Natural killer cell (primary cell): ENCODE measurements around the gene PITPNC1. TPM values are rescaled to one million over a fixed set of nuclear protein-coding genes. Genes with fewer than 3 reads are reported as not detected.

ENCODE experiments used
- ATAC-seq, 3 donors: fragments of 150-1000 bp in 2 of 3; fragments of 200-7000 bp in 1 of 3; cut with Tn5 transposase; 1 replicate in 1 of 3; 2 replicates in 2 of 3; pipeline ENCODE4 v1.10.0; 2021; ENCODE audit warnings: mild to moderate bottlenecking in 2 of 3, moderate library complexity in 2 of 3
- DNase-seq, 2 donors: peaks; one replicate each; pipeline versions ENCODE4 v3.0.0 to v3.0.0-alpha.2; 2013 to 2021; ENCODE audit warnings: mixed read lengths in 1 of 2
- H3K27ac ChIP-seq: one replicate; pipeline ENCODE4 v1.5.1; 2013; ENCODE audit warnings: mild to moderate bottlenecking, low read length
- H3K27me3 ChIP-seq: one replicate; pipeline ENCODE4 v1.6.1; 2013; ENCODE audit warnings: low read length; ENCODE audit not compliant: control insufficient read depth, insufficient read depth
- H3K36me3 ChIP-seq: one replicate; pipeline ENCODE4 v1.6.1; 2013; ENCODE audit warnings: low read length; ENCODE audit not compliant: control insufficient read depth, insufficient read depth
- H3K4me1 ChIP-seq: one replicate; pipeline ENCODE4 v1.6.1; 2013; ENCODE audit warnings: low read length; ENCODE audit not compliant: control insufficient read depth, insufficient read depth
- H3K4me3 ChIP-seq: one replicate; pipeline ENCODE4 v1.5.1; 2013; ENCODE audit warnings: low read length
- H3K9me3 ChIP-seq: one replicate; pipeline ENCODE4 v1.6.1; 2013; ENCODE audit warnings: low read length; ENCODE audit not compliant: control insufficient read depth, insufficient read depth
- H3K27ac Mint-ChIP-seq, 2 donors: one replicate each; pipeline ENCODE4 v1.8.0; 2022; ENCODE audit warnings: mild to moderate bottlenecking in 2 of 2, mixed read lengths in 2 of 2, moderate library complexity in 1 of 2
- H3K27me3 Mint-ChIP-seq, 2 donors: one replicate each; pipeline ENCODE4 v1.8.0; 2022; ENCODE audit warnings: low read depth in 2 of 2, mixed read lengths in 2 of 2
- H3K36me3 Mint-ChIP-seq: one replicate; pipeline ENCODE4 v1.8.0; 2022; ENCODE audit warnings: mixed read lengths
- H3K4me1 Mint-ChIP-seq, 2 donors: one replicate each; pipeline ENCODE4 v1.8.0; 2022; ENCODE audit warnings: mixed read lengths in 2 of 2
- H3K4me3 Mint-ChIP-seq: one replicate; pipeline ENCODE4 v1.8.0; 2022; ENCODE audit warnings: mild to moderate bottlenecking, moderate library complexity, mixed read lengths
- H3K9me3 Mint-ChIP-seq, 2 donors: one replicate each; pipeline ENCODE4 v1.8.0; 2022; ENCODE audit warnings: mixed read lengths in 2 of 2
- WGBS: methylation state at CpG from one replicate; pipeline ENCODE4 v1.1.7; 2013; ENCODE audit warnings: missing lambda C conversion rate; ENCODE audit not compliant: insufficient coverage; 5-methylcytosine and 5-hydroxymethylcytosine counted together
- intact Hi-C: fragments of 100-400 bp; cut with micrococcal nuclease; formaldehyde crosslinking; loops from one replicate; pipeline ENCODE4 v1.14.2; 2022
- total RNA-seq, 4 donors: library from RNA; stranded (reverse); fragments of 120-200 nt in 1 of 4; gene quantifications; one replicate each; pipeline versions ENCODE4 v1.2.3 to v1.2.4, GENCODE V29; 2013 to 2022
- TF ChIP-seq, protein P1 (sequence below): fragments of 200-600 bp; IDR thresholded peaks from one replicate; pipeline ENCODE4 v1.8.0; 2022; ENCODE audit warnings: antibody characterized with exemption

The PITPNC1 gene
- total RNA-seq, 3 donors from 2014 or later (not counting 1 experiment from before 2014, with no cell fraction given), result 150 to 185 (median 169) TPM

DNA sequence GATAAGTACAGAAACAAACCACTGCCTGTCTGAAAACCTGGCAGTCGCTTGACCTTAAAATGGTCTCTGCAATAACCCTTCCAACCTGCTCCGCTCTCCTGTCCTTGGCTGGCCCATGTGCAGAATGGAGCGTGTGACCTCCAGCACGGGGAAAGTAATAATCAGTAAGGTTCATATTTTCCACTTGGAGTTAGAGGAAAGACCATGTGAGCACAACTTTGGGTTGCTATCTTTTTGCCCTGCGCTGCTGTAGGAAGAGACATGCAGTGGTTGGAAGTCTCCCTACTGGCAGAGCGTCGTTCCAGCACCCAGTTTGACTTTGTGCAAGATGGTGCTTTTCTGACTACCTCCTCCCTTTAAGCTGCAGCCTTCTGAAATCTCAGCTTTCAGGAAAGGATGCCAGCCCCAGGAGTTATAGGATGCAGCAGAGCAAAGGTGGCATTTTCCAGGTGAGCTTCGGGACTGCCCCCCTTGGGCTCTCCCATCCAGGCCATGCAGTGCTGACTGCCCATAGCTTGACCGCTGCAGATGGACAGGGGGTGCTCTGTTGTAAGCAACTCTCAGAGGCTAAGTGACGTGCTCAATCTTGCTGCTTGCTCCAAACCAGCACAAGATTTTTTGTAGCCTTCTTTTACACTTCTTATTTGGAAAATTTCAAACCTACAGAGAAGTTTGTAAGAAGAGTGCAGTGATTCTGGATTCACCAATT lies 230.0 kb downstream of the PITPNC1 start:
- no peaks in the 10 kb centered on the region for H3K9me3 ChIP-seq
- H3K4me1 ChIP-seq, result peaks cover 6% of the 10 kb centered on the region
- peaks cover 9% of the 10 kb centered on the region for H3K36me3 ChIP-seq
- intact Hi-C loops, result no loop called here
- peaks cover 23 to 24% of the 10 kb centered on the region in 2 donors for H3K4me1 Mint-ChIP-seq
- H3K27ac Mint-ChIP-seq, result peak overlapping the region; percentile 23 to 40
- H3K4me3 Mint-ChIP-seq, result no peak overlapping the region
- no peak for ATAC-seq
- 94% methylated on average over 10 of the region's 10 CpGs for WGBS
- no peaks in the 10 kb centered on the region for H3K9me3 Mint-ChIP-seq
- no peaks in the 10 kb centered on the region for H3K27me3 Mint-ChIP-seq
- H3K27me3 ChIP-seq, result no peaks in the 10 kb centered on the region
- TF ChIP-seq, protein P1, sequence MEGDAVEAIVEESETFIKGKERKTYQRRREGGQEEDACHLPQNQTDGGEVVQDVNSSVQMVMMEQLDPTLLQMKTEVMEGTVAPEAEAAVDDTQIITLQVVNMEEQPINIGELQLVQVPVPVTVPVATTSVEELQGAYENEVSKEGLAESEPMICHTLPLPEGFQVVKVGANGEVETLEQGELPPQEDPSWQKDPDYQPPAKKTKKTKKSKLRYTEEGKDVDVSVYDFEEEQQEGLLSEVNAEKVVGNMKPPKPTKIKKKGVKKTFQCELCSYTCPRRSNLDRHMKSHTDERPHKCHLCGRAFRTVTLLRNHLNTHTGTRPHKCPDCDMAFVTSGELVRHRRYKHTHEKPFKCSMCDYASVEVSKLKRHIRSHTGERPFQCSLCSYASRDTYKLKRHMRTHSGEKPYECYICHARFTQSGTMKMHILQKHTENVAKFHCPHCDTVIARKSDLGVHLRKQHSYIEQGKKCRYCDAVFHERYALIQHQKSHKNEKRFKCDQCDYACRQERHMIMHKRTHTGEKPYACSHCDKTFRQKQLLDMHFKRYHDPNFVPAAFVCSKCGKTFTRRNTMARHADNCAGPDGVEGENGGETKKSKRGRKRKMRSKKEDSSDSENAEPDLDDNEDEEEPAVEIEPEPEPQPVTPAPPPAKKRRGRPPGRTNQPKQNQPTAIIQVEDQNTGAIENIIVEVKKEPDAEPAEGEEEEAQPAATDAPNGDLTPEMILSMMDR, result no peak
- H3K36me3 Mint-ChIP-seq, result no peaks in the 10 kb centered on the region
- no peak overlapping the region for H3K27ac ChIP-seq
- DNase-seq, result no peak
- H3K4me3 ChIP-seq, result no peak overlapping the region

DNA sequence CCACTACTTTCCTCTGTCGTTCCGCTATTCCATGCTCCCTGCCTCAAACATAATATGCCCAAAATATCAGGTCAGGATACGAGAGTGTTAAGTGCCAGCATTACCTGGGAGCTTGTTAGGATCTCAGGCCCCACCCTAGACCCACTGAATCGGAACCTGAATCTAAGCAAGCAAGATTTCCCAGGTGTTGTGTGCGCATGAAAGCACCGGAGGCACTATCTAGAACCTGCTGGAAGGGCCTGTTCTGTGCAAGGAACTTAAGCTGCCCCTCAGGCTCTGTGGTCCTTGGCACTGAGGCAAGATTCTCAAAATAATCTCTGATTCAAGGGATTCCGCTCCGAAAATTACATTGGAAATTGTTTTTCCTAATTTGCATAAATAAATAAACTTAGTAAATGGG lies 233.0 kb downstream of the PITPNC1 start:
- no peaks in the 10 kb centered on the region for H3K9me3 ChIP-seq
- no peaks in the 10 kb centered on the region for H3K9me3 Mint-ChIP-seq
- no peak for ATAC-seq

DNA sequence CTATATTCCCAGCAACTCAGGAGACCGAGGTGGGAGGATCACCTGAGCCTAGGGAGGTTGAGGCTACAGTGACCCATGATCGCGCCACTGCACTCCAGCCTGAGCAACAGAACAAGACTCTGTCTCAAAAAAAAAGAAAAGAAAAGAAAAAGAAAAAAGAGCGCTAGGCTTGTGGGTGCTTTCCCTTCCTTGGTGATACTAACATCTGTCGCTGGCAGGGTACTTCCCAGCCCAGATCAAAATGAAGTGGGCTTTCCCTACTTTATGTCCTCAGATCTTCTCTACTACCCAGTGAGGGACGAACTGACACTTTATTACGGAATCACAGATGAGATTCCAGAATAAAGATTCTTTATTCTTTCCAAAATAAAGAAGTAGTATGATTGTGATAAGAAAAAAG lies 236.9 kb downstream of the PITPNC1 start:
- Histone ChIP-seq H3K27ac (no peak overlapping the region), H3K27me3 (no peaks in the 10 kb centered on the region), H3K36me3 (peaks cover 3% of the 10 kb centered on the region), H3K4me3 (no peak overlapping the region), H3K9me3 (no peaks in the 10 kb centered on the region), H3K4me1 (no peaks in the 10 kb centered on the region)
- Mint-ChIP-seq H3K9me3 (no peaks in the 10 kb centered on the region), H3K27me3 (no peaks in the 10 kb centered on the region), H3K36me3 (no peaks in the 10 kb centered on the region), H3K4me1 (peaks cover 37 to 39% of the 10 kb centered on the region in 2 donors), H3K27ac (peak overlapping the region in 1 of 2 donors; percentile 8), H3K4me3 (no peak overlapping the region)
- ATAC-seq (no peak), DNase-seq (no peak)
- intact Hi-C loops, result no loop called here
- TF ChIP-seq, protein P1, result no peak
- 95% methylated on average over 5 of the region's 7 CpGs for WGBS

More for the DNA sequence above, 233.0 kb downstream of the PITPNC1 start:
- no peaks in the 10 kb centered on the region for H3K27me3 ChIP-seq
- H3K36me3 Mint-ChIP-seq, result no peaks in the 10 kb centered on the region
- TF ChIP-seq, protein P1, result no peak
- H3K27ac ChIP-seq, result no peak overlapping the region
- no peaks in the 10 kb centered on the region for H3K4me1 ChIP-seq
- no peak overlapping the region for H3K4me3 Mint-ChIP-seq
- peaks cover 25 to 29% of the 10 kb centered on the region in 2 donors for H3K4me1 Mint-ChIP-seq
- intact Hi-C loops, result no loop called here
- H3K27ac Mint-ChIP-seq, result peak overlapping the region; percentile 5 to 21
- peaks cover 9% of the 10 kb centered on the region for H3K36me3 ChIP-seq
- 96% methylated on average over 6 of the region's 8 CpGs for WGBS
- H3K4me3 ChIP-seq, result no peak overlapping the region
- no peaks in the 10 kb centered on the region for H3K27me3 Mint-ChIP-seq
- no peak for DNase-seq
